DOHH2 (cell line): ENCODE results near the gene ZBTB24.

Source experiments
- H3F3A ChIP-seq: fragments of 200-600 bp; sonication (generic), shearing (Covaris generic); 2 replicates; pipeline ENCODE4 v1.6.0; 2016; ENCODE audit warnings: antibody characterized with exemption, mild to moderate bottlenecking; ENCODE audit not compliant: control insufficient read depth, insufficient read depth
- H3K27ac ChIP-seq: fragments of 200-600 bp; sonication (generic); 2 replicates; pipeline ENCODE4 v1.5.1; 2014; ENCODE audit warnings: low read depth, mild to moderate bottlenecking, low read length, moderate library complexity
- H3K27me3 ChIP-seq: fragments of 200-600 bp; sonication (generic); 2 replicates; pipeline ENCODE4 v1.6.1; 2014; ENCODE audit warnings: mild to moderate bottlenecking, low read length, mixed read lengths; ENCODE audit not compliant: control insufficient read depth
- H3K36me3 ChIP-seq: fragments of 200-600 bp; sonication (generic); 2 replicates; pipeline ENCODE4 v1.6.1; 2014; ENCODE audit warnings: mild to moderate bottlenecking, low read length, moderate library complexity, mixed read lengths; ENCODE audit not compliant: control insufficient read depth
- H3K4me1 ChIP-seq: fragments of 200-600 bp; sonication (generic); 2 replicates; pipeline ENCODE4 v1.6.1; 2014; ENCODE audit warnings: mild to moderate bottlenecking, low read length, mixed read lengths; ENCODE audit not compliant: control insufficient read depth
- H3K4me2 ChIP-seq: fragments of 200-600 bp; sonication (generic); 2 replicates; pipeline ENCODE4 v1.6.0; 2014; ENCODE audit warnings: mild to moderate bottlenecking, low read length, moderate library complexity
- H3K4me3 ChIP-seq: fragments of 200-600 bp; sonication (generic); 2 replicates; pipeline ENCODE4 v1.5.1; 2014; ENCODE audit warnings: mild to moderate bottlenecking, low read length, mixed read lengths
- H3K79me2 ChIP-seq: fragments of 200-600 bp; sonication (generic); 2 replicates; pipeline ENCODE4 v1.6.1; 2014; ENCODE audit warnings: mild to moderate bottlenecking, low read length, mixed read lengths; ENCODE audit not compliant: control insufficient read depth
- H3K9me2 ChIP-seq: fragments of 200-600 bp; sonication (generic); replicated peaks from 2 replicates; pipeline ENCODE4 v1.6.1; 2014; ENCODE audit warnings: mild to moderate bottlenecking, low read length, mixed read lengths; ENCODE audit not compliant: control insufficient read depth
- H3K9me3 ChIP-seq: fragments of 200-600 bp; sonication (generic); 2 replicates; pipeline ENCODE4 v1.6.1; 2014; ENCODE audit warnings: antibody characterized with exemption, low read length, mixed read lengths; ENCODE audit not compliant: control insufficient read depth, insufficient read depth
- H4K20me1 ChIP-seq: fragments of 200-600 bp; sonication (generic); 2 replicates; pipeline ENCODE4 v1.6.0; 2014; ENCODE audit warnings: low read depth, mild to moderate bottlenecking, antibody characterized with exemption, low read length, moderate library complexity; ENCODE audit not compliant: control insufficient read depth, insufficient read depth
- CTCF ChIP-seq: fragments of 200-600 bp; sonication (generic); IDR thresholded peaks from one replicate; pipeline ENCODE4 v1.5.1; 2014; ENCODE audit warnings: antibody characterized with exemption, mild to moderate bottlenecking, low read depth, low read length; ENCODE audit not compliant: poor library complexity, severe bottlenecking
- EZH2phosphoT487 ChIP-seq: fragments of 200-600 bp; sonication (generic); IDR thresholded peaks from 2 replicates; pipeline ENCODE4 v1.6.1; 2017; ENCODE audit warnings: borderline replicate concordance, mild to moderate bottlenecking, antibody characterized with exemption, low read length, moderate library complexity, mixed read lengths

ZBTB24 gene

GRCh38 chr6:109503327-109504224 is 20.6 kb upstream of the ZBTB24 start:
- Histone ChIP-seq H3K9me2 (no peaks in the 10 kb centered on the region), H3K27me3 (peaks cover 10% of the 10 kb centered on the region; the same call in 1 of the 2 replicates), H3F3A (no peaks in the 10 kb centered on the region), H3K27ac (no peak overlapping the region), H3K9me3 (no peaks in the 10 kb centered on the region), H3K79me2 (no peaks in the 10 kb centered on the region), H3K36me3 (no peaks in the 10 kb centered on the region), H3K4me2 (no peak overlapping the region), H3K4me1 (no peaks in the 10 kb centered on the region), H4K20me1 (no peaks in the 10 kb centered on the region), H3K4me3 (no peak overlapping the region)
- TF ChIP-seq EZH2phosphoT487, result no peak
- TF ChIP-seq CTCF, result no peak

GRCh38 chr6:109498936-109499335 is 15.9 kb upstream of the ZBTB24 start:
- H3K9me3 ChIP-seq, result no peaks in the 10 kb centered on the region
- no peaks in the 10 kb centered on the region for H4K20me1 ChIP-seq
- no peak overlapping the region for H3K4me2 ChIP-seq
- H3K4me3 ChIP-seq, result no peak overlapping the region
- H3K27me3 ChIP-seq, result peaks cover 9% of the 10 kb centered on the region; the same call in 1 of the 2 replicates
- H3K36me3 ChIP-seq, result no peaks in the 10 kb centered on the region
- no peak for TF ChIP-seq CTCF
- TF ChIP-seq EZH2phosphoT487, result no peak
- H3F3A ChIP-seq, result no peaks in the 10 kb centered on the region
- no peaks in the 10 kb centered on the region for H3K79me2 ChIP-seq
- H3K4me1 ChIP-seq, result peaks cover 5% of the 10 kb centered on the region
- H3K27ac ChIP-seq, result no peak overlapping the region
- no peaks in the 10 kb centered on the region for H3K9me2 ChIP-seq

GRCh38 chr6:109498052-109498451 is 15.0 kb upstream of the ZBTB24 start:
- Histone ChIP-seq H4K20me1 (no peaks in the 10 kb centered on the region), H3K27me3 (peaks cover 6% of the 10 kb centered on the region; the same call in 1 of the 2 replicates), H3K4me3 (no peak overlapping the region), H3K9me2 (no peaks in the 10 kb centered on the region), H3K36me3 (no peaks in the 10 kb centered on the region), H3K4me2 (no peak overlapping the region), H3K27ac (no peak overlapping the region), H3K4me1 (peaks cover 14% of the 10 kb centered on the region), H3K79me2 (no peaks in the 10 kb centered on the region), H3K9me3 (no peaks in the 10 kb centered on the region), H3F3A (no peaks in the 10 kb centered on the region)
- no peak for TF ChIP-seq CTCF
- no peak for TF ChIP-seq EZH2phosphoT487
